Caco-2 (cell line): ENCODE measurements around the gene ZNRD2. TPM values are rescaled to one million over a fixed set of nuclear protein-coding genes. Genes with fewer than 3 reads are reported as not detected.

Source experiments
- BruUV-seq: library from RNA; stranded (reverse); fragments of 400-500 nt; replicated peaks from 2 replicates; lab custom pipeline; 2021; lab: Mats Ljungman, UMichigan
- CTCF ChIA-PET: fragments of 300-600 bp; sonication (Branson Sonifier 250); formaldehyde crosslinking; loops from one replicate; lab custom pipeline; 2022; ENCODE audit warnings: antibody characterized with exemption; lab: Charles Lee
- POLR2A ChIA-PET: fragments of 300-600 bp; sonication (Branson Sonifier 250); formaldehyde crosslinking; loops from one replicate; lab custom pipeline; 2022; ENCODE audit warnings: antibody characterized with exemption; lab: Charles Lee
- DNase-seq, 2 experiments: peaks; one replicate each; pipeline versions ENCODE4 v3.0.0 to v3.0.0-alpha.2; 2020 to 2022
- H3K27me3 ChIP-seq: replicated peaks from 2 replicates; pipeline ENCODE4 v1.6.0; 2011; ENCODE audit warnings: low read length; ENCODE audit not compliant: control insufficient read depth, insufficient read depth
- H3K36me3 ChIP-seq: 2 replicates; pipeline ENCODE4 v1.5.1; 2011; ENCODE audit warnings: low read length; ENCODE audit not compliant: control insufficient read depth, insufficient read depth
- H3K4me1 ChIP-seq: fragments of 250-450 bp; sonication (Bioruptor Pico); 2 replicates; pipeline ENCODE4 v1.5.1; 2020; ENCODE audit warnings: mild to moderate bottlenecking
- H3K4me3 ChIP-seq: 2 replicates; pipeline ENCODE4 v1.5.1; 2011; ENCODE audit warnings: low read depth, mild to moderate bottlenecking, control low read depth, low read length
- H3K9me3 ChIP-seq: fragments of 250-450 bp; sonication (Bioruptor Pico); 2 replicates; pipeline ENCODE4 v1.5.1; 2020; ENCODE audit warnings: mild to moderate bottlenecking, moderate library complexity
- H3K27ac Mint-ChIP-seq: one replicate; pipeline ENCODE4 v1.8.0; 2022; ENCODE audit warnings: mixed read lengths; ENCODE audit not compliant: unreplicated experiment
- H3K27me3 Mint-ChIP-seq: one replicate; pipeline ENCODE4 v1.8.0; 2022; ENCODE audit warnings: mixed read lengths; ENCODE audit not compliant: insufficient read depth, unreplicated experiment
- H3K36me3 Mint-ChIP-seq: one replicate; pipeline ENCODE4 v1.8.0; 2022; ENCODE audit warnings: mild to moderate bottlenecking, mixed read lengths; ENCODE audit not compliant: insufficient read depth, unreplicated experiment
- H3K4me1 Mint-ChIP-seq: one replicate; pipeline ENCODE4 v1.8.0; 2022; ENCODE audit warnings: low read depth, mixed read lengths; ENCODE audit not compliant: unreplicated experiment
- H3K4me3 Mint-ChIP-seq: one replicate; pipeline ENCODE4 v1.8.0; 2022; ENCODE audit warnings: mild to moderate bottlenecking, moderate library complexity, mixed read lengths; ENCODE audit not compliant: unreplicated experiment
- H3K9me3 Mint-ChIP-seq: one replicate; pipeline ENCODE4 v1.8.0; 2022; ENCODE audit warnings: mixed read lengths; ENCODE audit not compliant: unreplicated experiment
- CTCF ChIP-seq, 2 experiments: fragments of 200-600 bp in 1 of 2; IDR thresholded peaks; 1 replicate in 1 of 2; 2 replicates in 1 of 2; pipeline versions ENCODE4 v1.5.1 to v1.8.0; 2011 to 2022; ENCODE audit warnings: antibody characterized with exemption in 1 of 2, control low read depth in 1 of 2, inconsistent platforms in 1 of 2, low read depth in 1 of 2, low read length in 1 of 2, mild to moderate bottlenecking in 1 of 2, moderate library complexity in 1 of 2; ENCODE audit not compliant: insufficient read depth in 1 of 2, severe bottlenecking in 1 of 2, unreplicated experiment in 1 of 2
- intact Hi-C: fragments of 100-400 bp; cut with micrococcal nuclease; formaldehyde crosslinking; loops from one replicate; pipeline ENCODE4 v1.10.0; 2022; ENCODE audit not compliant: unreplicated experiment
- total RNA-seq: library from RNA; stranded (reverse); gene quantifications from 2 replicates; pipeline ENCODE4 v1.2.3, GENCODE V29; 2022

ZNRD2 gene
- total RNA-seq, 1 experiment from 2014 or later, result 53.9 TPM

- no peaks in the 10 kb centered on the region for H3K27me3 Mint-ChIP-seq
- H3K9me3 Mint-ChIP-seq, result no peaks in the 10 kb centered on the region
- H3K27ac Mint-ChIP-seq, result no peak overlapping the region
- peaks cover 73% of the 10 kb centered on the region for H3K36me3 Mint-ChIP-seq
- CTCF ChIA-PET, result no interaction called here
- no peaks in the 10 kb centered on the region for H3K9me3 ChIP-seq
- BruUV-seq, result no TSS peak
- intact Hi-C loops, result no loop called here
- H3K4me3 Mint-ChIP-seq, result no peak overlapping the region
- no peak overlapping the region for H3K4me3 ChIP-seq
- peaks cover 8% of the 10 kb centered on the region for H3K4me1 Mint-ChIP-seq
- POLR2A ChIA-PET, result no interaction called here
- no peaks in the 10 kb centered on the region for H3K27me3 ChIP-seq
- no peak for DNase-seq
- H3K4me1 ChIP-seq, result peaks cover 8% of the 10 kb centered on the region
- peaks cover 4% of the 10 kb centered on the region for H3K36me3 ChIP-seq
- no peak for TF ChIP-seq CTCF (IDR thresholded peaks at IDR 0.05; ENCODE audit: insufficient read depth in 1 of 2, low read depth in 1 of 2, low read length in 1 of 2, severe bottlenecking in 1 of 2, unreplicated experiment in 1 of 2)
Observed at GRCh38 chr11:65617990-65618751, 47.9 kb downstream of the ZNRD2 start.

- H3K9me3 Mint-ChIP-seq, result no peaks in the 10 kb centered on the region
- DNase-seq, result no peak
- Histone ChIP-seq H3K9me3 (no peaks in the 10 kb centered on the region), H3K4me1 (0 out of 2 replicates have a peak, but pooled peaks cover 6% of the 10 kb centered on the region), H3K36me3 (peaks cover 4% of the 10 kb centered on the region), H3K27me3 (no peaks in the 10 kb centered on the region), H3K4me3 (no peak overlapping the region)
- H3K27ac Mint-ChIP-seq, result no peak overlapping the region
- intact Hi-C loops, result no loop called here
- H3K4me1 Mint-ChIP-seq, result peaks cover 8% of the 10 kb centered on the region
- ChIA-PET POLR2A (no interaction called here), CTCF (no interaction called here)
- H3K36me3 Mint-ChIP-seq, result peaks cover 76% of the 10 kb centered on the region
- BruUV-seq, result no TSS peak
- no peaks in the 10 kb centered on the region for H3K27me3 Mint-ChIP-seq
- H3K4me3 Mint-ChIP-seq, result no peak overlapping the region
- no peak for TF ChIP-seq CTCF (IDR thresholded peaks at IDR 0.05; ENCODE audit: insufficient read depth in 1 of 2, low read depth in 1 of 2, low read length in 1 of 2, severe bottlenecking in 1 of 2, unreplicated experiment in 1 of 2)
Observed at GRCh38 chr11:65618763-65619162, 48.5 kb downstream of the ZNRD2 start.

GRCh38 chr11:65619281-65619928 is 49.1 kb downstream of the ZNRD2 start:
- H3K27ac Mint-ChIP-seq, result no peak overlapping the region
- H3K9me3 Mint-ChIP-seq, result no peaks in the 10 kb centered on the region
- H3K36me3 ChIP-seq, result peaks cover 4% of the 10 kb centered on the region
- H3K9me3 ChIP-seq, result no peaks in the 10 kb centered on the region
- no peak overlapping the region for H3K4me3 Mint-ChIP-seq
- no peak for DNase-seq
- H3K27me3 ChIP-seq, result no peaks in the 10 kb centered on the region
- H3K4me1 ChIP-seq, result 0 out of 2 replicates have a peak, but pooled peaks cover 6% of the 10 kb centered on the region
- intact Hi-C loops, result no loop called here
- BruUV-seq, result no TSS peak
- POLR2A ChIA-PET, result no interaction called here
- CTCF ChIA-PET, result no interaction called here
- H3K27me3 Mint-ChIP-seq, result no peaks in the 10 kb centered on the region
- peaks cover 8% of the 10 kb centered on the region for H3K4me1 Mint-ChIP-seq
- H3K36me3 Mint-ChIP-seq, result peaks cover 73% of the 10 kb centered on the region
- no peak for TF ChIP-seq CTCF (IDR thresholded peaks at IDR 0.05; ENCODE audit: insufficient read depth in 1 of 2, low read depth in 1 of 2, low read length in 1 of 2, severe bottlenecking in 1 of 2, unreplicated experiment in 1 of 2)
- H3K4me3 ChIP-seq, result no peak overlapping the region
